ENCODE data around the gene PDE4B.

- TF ChIP-seq, protein P1, sequence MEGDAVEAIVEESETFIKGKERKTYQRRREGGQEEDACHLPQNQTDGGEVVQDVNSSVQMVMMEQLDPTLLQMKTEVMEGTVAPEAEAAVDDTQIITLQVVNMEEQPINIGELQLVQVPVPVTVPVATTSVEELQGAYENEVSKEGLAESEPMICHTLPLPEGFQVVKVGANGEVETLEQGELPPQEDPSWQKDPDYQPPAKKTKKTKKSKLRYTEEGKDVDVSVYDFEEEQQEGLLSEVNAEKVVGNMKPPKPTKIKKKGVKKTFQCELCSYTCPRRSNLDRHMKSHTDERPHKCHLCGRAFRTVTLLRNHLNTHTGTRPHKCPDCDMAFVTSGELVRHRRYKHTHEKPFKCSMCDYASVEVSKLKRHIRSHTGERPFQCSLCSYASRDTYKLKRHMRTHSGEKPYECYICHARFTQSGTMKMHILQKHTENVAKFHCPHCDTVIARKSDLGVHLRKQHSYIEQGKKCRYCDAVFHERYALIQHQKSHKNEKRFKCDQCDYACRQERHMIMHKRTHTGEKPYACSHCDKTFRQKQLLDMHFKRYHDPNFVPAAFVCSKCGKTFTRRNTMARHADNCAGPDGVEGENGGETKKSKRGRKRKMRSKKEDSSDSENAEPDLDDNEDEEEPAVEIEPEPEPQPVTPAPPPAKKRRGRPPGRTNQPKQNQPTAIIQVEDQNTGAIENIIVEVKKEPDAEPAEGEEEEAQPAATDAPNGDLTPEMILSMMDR (conservative IDR thresholded peaks at IDR 0.05; ENCODE audit: low read depth, low read length), result no peak
- no peak for TF ChIP-seq EZH2 (IDR thresholded peaks at IDR 0.05; ENCODE audit: low read length, unreplicated experiment)
Observed at GRCh38 chr1:65813956-65814355, 21.3 kb downstream of the PDE4B start.

Measured in PC-3 (cell line).